ENCODE data around the gene HNRNPUL2. TPM values are rescaled to one million over a fixed set of nuclear protein-coding genes. Genes with fewer than 3 reads are reported as not detected.

Gene HNRNPUL2
- total and polyA plus RNA-seq, 7 donors = 22.9 to 54.3 (median 30.7) TPM

Small RNA genes within 50 kb of the gene (small RNA-seq; reads per million reads assigned to genes)
- gene SNORA57 = 0 reads per million in 3 donors

Other genes starting within 250 kb of the HNRNPUL2 start
- 1,000 to 10,000 TPM in 2 of 4 donors, 100 to 1,000 TPM in 2; 751 to 1,294 (median 1,065) TPM for gene AHNAK, start 180.7 kb downstream of the HNRNPUL2 start, total RNA-seq
- gene AHNAK, start 180.7 kb downstream of the HNRNPUL2 start, polyA plus RNA-seq = 100 to 1,000 TPM in 1 of 3 donors, 10 to 100 TPM in 2; 82.3 to 141 (median 85.5) TPM
- 1,000 to 10,000 TPM; 1,344 to 1,788 (median 1,576) TPM for gene EEF1G, start 153.6 kb downstream of the HNRNPUL2 start, total RNA-seq
- 1,000 to 10,000 TPM; 1,418 to 2,108 (median 1,957) TPM for gene EEF1G, start 153.6 kb downstream of the HNRNPUL2 start, polyA plus RNA-seq
- 1 to 10 TPM; 5.4 to 7.1 (median 6.2) TPM for gene TUT1, start 135.9 kb downstream of the HNRNPUL2 start, total RNA-seq
- 10 to 100 TPM in 1 of 3 donors, 1 to 10 TPM in 2; 5.3 to 16.8 (median 6.0) TPM for gene TUT1, start 135.9 kb downstream of the HNRNPUL2 start, polyA plus RNA-seq
- 10 to 100 TPM; 50.1 to 62.2 (median 58.1) TPM for gene MTA2, start 125.6 kb downstream of the HNRNPUL2 start, total RNA-seq
- gene MTA2, start 125.6 kb downstream of the HNRNPUL2 start, polyA plus RNA-seq = 10 to 100 TPM; 28.8 to 86.3 (median 36.1) TPM
- 10 to 100 TPM; 19.6 to 39.5 (median 30.2) TPM for gene EML3, start 114.7 kb downstream of the HNRNPUL2 start, total RNA-seq
- gene EML3, start 114.7 kb downstream of the HNRNPUL2 start, polyA plus RNA-seq = 10 to 100 TPM; 10.6 to 50.7 (median 16.2) TPM
- gene ROM1, start 114.2 kb downstream of the HNRNPUL2 start, total RNA-seq = 10 to 100 TPM in 2 of 4 donors, 1 to 10 TPM in 2; 5.3 to 13.8 (median 10.1) TPM
- gene ROM1, start 114.2 kb downstream of the HNRNPUL2 start, polyA plus RNA-seq = 10 to 100 TPM in 1 of 3 donors, 1 to 10 TPM in 2; 3.0 to 14.2 (median 3.2) TPM
- gene B3GAT3, start 105.5 kb downstream of the HNRNPUL2 start, total RNA-seq = 10 to 100 TPM; 11.1 to 26.3 (median 16.8) TPM
- 10 to 100 TPM in 2 of 3 donors, 1 to 10 TPM in 1; 9.7 to 47.5 (median 11.4) TPM for gene B3GAT3, start 105.5 kb downstream of the HNRNPUL2 start, polyA plus RNA-seq
- gene GANAB, start 80.8 kb downstream of the HNRNPUL2 start, total RNA-seq = 100 to 1,000 TPM in 1 of 4 donors, 10 to 100 TPM in 3; 67.4 to 111 (median 77.9) TPM
- gene GANAB, start 80.8 kb downstream of the HNRNPUL2 start, polyA plus RNA-seq = 100 to 1,000 TPM in 1 of 3 donors, 10 to 100 TPM in 2; 12.6 to 163 (median 37.9) TPM
- gene INTS5, start 74.2 kb downstream of the HNRNPUL2 start, total RNA-seq = 10 to 100 TPM; 11.2 to 13.2 (median 12.1) TPM
- gene INTS5, start 74.2 kb downstream of the HNRNPUL2 start, polyA plus RNA-seq = 10 to 100 TPM in 1 of 3 donors, 1 to 10 TPM in 2; 7.8 to 14.8 (median 8.8) TPM
- gene C11orf98, start 62.2 kb downstream of the HNRNPUL2 start, total RNA-seq = 10 to 100 TPM; 24.6 to 47.4 (median 26.9) TPM
- gene C11orf98, start 62.2 kb downstream of the HNRNPUL2 start, polyA plus RNA-seq = 100 to 1,000 TPM; 166 to 183 (median 176) TPM
- gene CSKMT, start 62.1 kb downstream of the HNRNPUL2 start, total RNA-seq = 1 to 10 TPM; 2.9 to 6.1 (median 4.0) TPM
- gene CSKMT, start 62.1 kb downstream of the HNRNPUL2 start, polyA plus RNA-seq = 10 to 100 TPM in 1 of 3 donors, 1 to 10 TPM in 2; 1.2 to 19.4 (median 4.9) TPM
- 1 to 10 TPM; 4.9 to 9.7 (median 8.2) TPM for gene UQCC3, start 55.8 kb downstream of the HNRNPUL2 start, total RNA-seq
- gene UQCC3, start 55.8 kb downstream of the HNRNPUL2 start, polyA plus RNA-seq = 10 to 100 TPM; 15.8 to 19.8 (median 18.0) TPM
- 1 to 10 TPM; 2.0 to 4.1 (median 3.7) TPM for gene LBHD1, start 55.2 kb downstream of the HNRNPUL2 start, total RNA-seq
- 10 to 100 TPM in 1 of 3 donors, 1 to 10 TPM in 2; 3.0 to 12.9 (median 5.8) TPM for gene LBHD1, start 55.2 kb downstream of the HNRNPUL2 start, polyA plus RNA-seq
- gene UBXN1, start 48.4 kb downstream of the HNRNPUL2 start, total RNA-seq = 100 to 1,000 TPM; 174 to 298 (median 199) TPM
- 100 to 1,000 TPM; 132 to 188 (median 174) TPM for gene UBXN1, start 48.4 kb downstream of the HNRNPUL2 start, polyA plus RNA-seq
- 10 to 100 TPM; 28.5 to 40.4 (median 32.1) TPM for gene LRRN4CL, start 37.9 kb downstream of the HNRNPUL2 start, total RNA-seq
- gene LRRN4CL, start 37.9 kb downstream of the HNRNPUL2 start, polyA plus RNA-seq = 1 to 10 TPM in 2 of 3 donors, under 1 TPM in 1; 0.23 to 3.1 (median 3.0) TPM
- gene BSCL2, start 20.0 kb downstream of the HNRNPUL2 start, total RNA-seq = 10 to 100 TPM; 35.5 to 69.8 (median 50.2) TPM
- 10 to 100 TPM; 18.0 to 72.3 (median 27.0) TPM for gene BSCL2, start 20.0 kb downstream of the HNRNPUL2 start, polyA plus RNA-seq
- gene GNG3, start 19.8 kb downstream of the HNRNPUL2 start, total RNA-seq = 1 to 10 TPM in 3 of 4 donors, not detected in 1; 1.4 to 5.0 (median 2.8) TPM
- gene GNG3, start 19.8 kb downstream of the HNRNPUL2 start, polyA plus RNA-seq = 1 to 10 TPM in 2 of 3 donors, not detected in 1; 1.2 to 2.7 TPM
- 10 to 100 TPM; 21.9 to 39.9 (median 24.2) TPM for gene TTC9C, start 1.0 kb upstream of the HNRNPUL2 start, total RNA-seq
- gene TTC9C, start 1.0 kb upstream of the HNRNPUL2 start, polyA plus RNA-seq = 10 to 100 TPM; 27.6 to 30.4 (median 27.7) TPM
- gene ZBTB3, start 26.7 kb upstream of the HNRNPUL2 start, total RNA-seq = 10 to 100 TPM in 1 of 4 donors, 1 to 10 TPM in 3; 6.6 to 12.1 (median 7.7) TPM
- gene ZBTB3, start 26.7 kb upstream of the HNRNPUL2 start, polyA plus RNA-seq = 1 to 10 TPM; 1.2 to 5.0 (median 1.8) TPM
- gene POLR2G, start 34.1 kb upstream of the HNRNPUL2 start, total RNA-seq = 10 to 100 TPM; 42.7 to 59.5 (median 53.6) TPM
- 100 to 1,000 TPM in 1 of 3 donors, 10 to 100 TPM in 2; 73.5 to 111 (median 95.5) TPM for gene POLR2G, start 34.1 kb upstream of the HNRNPUL2 start, polyA plus RNA-seq
- gene TAF6L, start 43.9 kb upstream of the HNRNPUL2 start, total RNA-seq = 10 to 100 TPM; 13.2 to 20.1 (median 16.7) TPM
- 10 to 100 TPM in 1 of 3 donors, 1 to 10 TPM in 2; 3.0 to 20.7 (median 9.0) TPM for gene TAF6L, start 43.9 kb upstream of the HNRNPUL2 start, polyA plus RNA-seq
- gene TMEM179B, start 59.9 kb upstream of the HNRNPUL2 start, total RNA-seq = 10 to 100 TPM; 38.2 to 49.6 (median 43.0) TPM
- gene TMEM179B, start 59.9 kb upstream of the HNRNPUL2 start, polyA plus RNA-seq = 10 to 100 TPM; 27.0 to 63.9 (median 38.4) TPM
- 10 to 100 TPM; 16.0 to 27.1 (median 24.1) TPM for gene TMEM223, start 64.5 kb upstream of the HNRNPUL2 start, total RNA-seq
- 10 to 100 TPM in 2 of 3 donors, 1 to 10 TPM in 1; 9.0 to 30.9 (median 15.5) TPM for gene TMEM223, start 64.5 kb upstream of the HNRNPUL2 start, polyA plus RNA-seq
- 10 to 100 TPM; 33.2 to 68.1 (median 43.0) TPM for gene NXF1, start 78.0 kb upstream of the HNRNPUL2 start, total RNA-seq
- gene NXF1, start 78.0 kb upstream of the HNRNPUL2 start, polyA plus RNA-seq = 10 to 100 TPM; 20.3 to 63.3 (median 22.8) TPM
- 10 to 100 TPM; 27.1 to 37.8 (median 31.2) TPM for gene STX5, start 104.6 kb upstream of the HNRNPUL2 start, total RNA-seq
- 10 to 100 TPM; 27.8 to 31.2 (median 28.9) TPM for gene STX5, start 104.6 kb upstream of the HNRNPUL2 start, polyA plus RNA-seq
- gene TEX54, start 105.4 kb upstream of the HNRNPUL2 start, total RNA-seq = 1 to 10 TPM in 1 of 4 donors, not detected in 3; 2.1 TPM
- not detected for gene TEX54, start 105.4 kb upstream of the HNRNPUL2 start, polyA plus RNA-seq
- 10 to 100 TPM; 22.8 to 39.7 (median 34.7) TPM for gene WDR74, start 112.1 kb upstream of the HNRNPUL2 start, total RNA-seq
- 10 to 100 TPM; 11.6 to 47.6 (median 24.0) TPM for gene WDR74, start 112.1 kb upstream of the HNRNPUL2 start, polyA plus RNA-seq
- gene SLC3A2, start 153.4 kb upstream of the HNRNPUL2 start, total RNA-seq = 10 to 100 TPM; 44.0 to 70.4 (median 50.4) TPM
- 100 to 1,000 TPM in 1 of 3 donors, 10 to 100 TPM in 2; 16.8 to 128 (median 39.1) TPM for gene SLC3A2, start 153.4 kb upstream of the HNRNPUL2 start, polyA plus RNA-seq
- under 1 TPM; 0.16 to 0.55 (median 0.38) TPM for gene CHRM1, start 193.9 kb upstream of the HNRNPUL2 start, total RNA-seq
- under 1 TPM in 1 of 3 donors, not detected in 2; 0.60 TPM for gene CHRM1, start 193.9 kb upstream of the HNRNPUL2 start, polyA plus RNA-seq